Memory B cell (primary cell): ENCODE data around the gene OXNAD1.
A peak's percentile ranks its signal among the peaks of the same experiment; 100 is the strongest.
"Not testable (repeated sequence)": the region's sequence is repeated elsewhere in the genome, so short reads cannot be mapped to it uniquely, and the experiment has no call there.

ENCODE experiments used
- ATAC-seq: fragments of 150-1000 bp; cut with Tn5 transposase; 2 replicates; pipeline ENCODE4 v1.10.0; 2021; ENCODE audit warnings: low read depth, mild to moderate bottlenecking, moderate library complexity
- DNase-seq, 2 donors: peaks; one replicate each; pipeline ENCODE4 v3.0.0; 2022; ENCODE audit warnings: low spot score in 2 of 2
- H3K27ac Mint-ChIP-seq: one replicate; pipeline ENCODE4 v1.8.0; 2022; ENCODE audit warnings: mild to moderate bottlenecking, moderate library complexity, mixed read lengths
- H3K27me3 Mint-ChIP-seq: one replicate; pipeline ENCODE4 v1.8.0; 2022; ENCODE audit warnings: mixed read lengths
- H3K36me3 Mint-ChIP-seq: one replicate; pipeline ENCODE4 v1.8.0; 2022; ENCODE audit warnings: mild to moderate bottlenecking, mixed read lengths
- H3K4me1 Mint-ChIP-seq: one replicate; pipeline ENCODE4 v1.8.0; 2022; ENCODE audit warnings: mixed read lengths
- H3K4me3 Mint-ChIP-seq: one replicate; pipeline ENCODE4 v1.8.0; 2022; ENCODE audit warnings: mild to moderate bottlenecking, moderate library complexity, mixed read lengths
- H3K9me3 Mint-ChIP-seq: one replicate; pipeline ENCODE4 v1.8.0; 2022; ENCODE audit warnings: mixed read lengths

Gene OXNAD1

GRCh38 chr3:16310486-16310885 lies 45.5 kb downstream of the OXNAD1 start:
- H3K36me3 Mint-ChIP-seq, result peaks cover 19% of the 10 kb centered on the region
- not testable (repeated sequence) for H3K9me3 Mint-ChIP-seq

GRCh38 chr3:16311960-16312451 lies 47.0 kb downstream of the OXNAD1 start:
- Mint-ChIP-seq H3K9me3 (no peaks in the 10 kb centered on the region), H3K27me3 (no peaks in the 10 kb centered on the region), H3K4me1 (peaks cover 11% of the 10 kb centered on the region), H3K36me3 (peaks cover 20% of the 10 kb centered on the region), H3K27ac (peak overlapping the region; percentile 43), H3K4me3 (no peak overlapping the region)
- DNase-seq (peak in 1 of 2 donors; percentile 13), ATAC-seq (peak; percentile 73)

More at GRCh38 chr3:16310486-16310885, 45.5 kb downstream of the OXNAD1 start:
- H3K27ac Mint-ChIP-seq, H3K27me3 Mint-ChIP-seq, H3K4me3 Mint-ChIP-seq, DNase-seq, ATAC-seq: not testable (repeated sequence)
- peaks cover 11% of the 10 kb centered on the region for H3K4me1 Mint-ChIP-seq

GRCh38 chr3:16313886-16314645 lies 49.1 kb downstream of the OXNAD1 start:
- Mint-ChIP-seq H3K4me1 (peaks cover 11% of the 10 kb centered on the region), H3K9me3 (no peaks in the 10 kb centered on the region), H3K27ac (no peak overlapping the region), H3K4me3 (no peak overlapping the region), H3K27me3 (no peaks in the 10 kb centered on the region), H3K36me3 (peaks cover 14% of the 10 kb centered on the region)
- no peak for ATAC-seq
- DNase-seq, result no peak

- ATAC-seq (no peak), DNase-seq (no peak)
- Mint-ChIP-seq H3K27ac (no peak overlapping the region), H3K4me3 (no peak overlapping the region), H3K4me1 (peaks cover 11% of the 10 kb centered on the region), H3K9me3 (no peaks in the 10 kb centered on the region), H3K36me3 (peaks cover 19% of the 10 kb centered on the region), H3K27me3 (no peaks in the 10 kb centered on the region)
Observed at GRCh38 chr3:16315623-16316022, 50.6 kb downstream of the OXNAD1 start.

DNA sequence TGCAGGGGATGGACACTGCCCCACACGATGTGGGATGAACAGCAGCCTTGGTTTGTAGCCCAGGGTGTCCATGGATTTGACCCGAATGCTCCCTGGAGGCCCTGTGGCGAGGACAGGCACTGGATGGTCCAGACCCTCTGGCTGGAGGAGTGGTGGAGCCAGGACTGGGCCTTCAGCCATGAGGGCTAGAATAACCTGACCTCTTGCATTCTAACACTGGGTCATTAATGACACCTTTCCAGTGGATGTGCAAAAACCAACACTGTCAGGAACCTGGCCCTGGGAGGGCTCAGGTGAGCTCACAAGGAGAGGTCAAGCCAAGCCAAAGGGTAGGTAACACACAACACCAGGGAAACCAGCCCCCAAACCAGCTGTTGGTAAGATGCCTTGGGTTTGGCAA lies 51.4 kb downstream of the OXNAD1 start:
- Mint-ChIP-seq H3K4me1 (peaks cover 11% of the 10 kb centered on the region), H3K27me3 (no peaks in the 10 kb centered on the region), H3K27ac (no peak overlapping the region), H3K9me3 (no peaks in the 10 kb centered on the region), H3K4me3 (no peak overlapping the region), H3K36me3 (peaks cover 23% of the 10 kb centered on the region)
- ATAC-seq (no peak), DNase-seq (no peak)

DNA sequence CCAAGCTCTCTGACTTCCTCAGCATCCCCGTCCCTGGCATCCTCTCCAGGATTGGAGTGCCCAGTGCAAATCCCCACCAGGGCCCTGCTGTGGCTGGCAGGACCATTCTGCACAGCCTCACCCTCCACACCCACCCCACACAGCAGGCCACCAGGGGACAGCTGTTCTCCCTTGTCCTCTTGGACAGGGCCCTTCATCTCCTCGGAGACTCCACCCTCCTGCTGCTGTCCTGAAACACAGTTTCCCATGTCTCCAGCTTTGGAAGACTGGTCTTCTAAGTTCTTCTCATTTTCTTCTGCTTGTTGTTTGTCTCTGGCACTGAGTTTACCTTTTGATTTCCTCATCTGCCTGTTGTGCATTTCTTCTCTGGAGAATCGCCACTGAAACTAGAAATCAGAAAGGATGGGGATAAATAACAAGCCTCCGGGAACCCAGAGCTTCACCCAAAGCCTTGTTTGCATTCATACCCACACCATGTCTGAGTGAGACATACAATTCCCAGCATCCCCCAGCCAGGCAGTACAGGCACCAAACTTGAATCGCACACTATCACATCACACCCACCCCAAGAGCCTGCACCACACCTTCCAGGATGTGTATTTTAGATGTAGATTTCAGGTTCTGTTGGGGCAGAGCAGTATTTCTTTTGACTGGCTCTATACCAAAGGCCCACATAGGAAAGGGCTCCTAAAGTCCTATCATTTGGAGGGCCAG lies 52.0 kb downstream of the OXNAD1 start:
- no peak overlapping the region for H3K27ac Mint-ChIP-seq
- DNase-seq (no peak), ATAC-seq (no peak)
- peaks cover 5% of the 10 kb centered on the region for H3K4me1 Mint-ChIP-seq
- H3K27me3 Mint-ChIP-seq, result no peaks in the 10 kb centered on the region
- H3K9me3 Mint-ChIP-seq, result no peaks in the 10 kb centered on the region
- H3K36me3 Mint-ChIP-seq, result peaks cover 23% of the 10 kb centered on the region
- no peak overlapping the region for H3K4me3 Mint-ChIP-seq

- Mint-ChIP-seq H3K9me3 (no peaks in the 10 kb centered on the region), H3K4me3 (no peak overlapping the region), H3K27ac (no peak overlapping the region), H3K4me1 (no peaks in the 10 kb centered on the region), H3K36me3 (peaks cover 25% of the 10 kb centered on the region), H3K27me3 (no peaks in the 10 kb centered on the region)
- ATAC-seq, result no peak
- no peak for DNase-seq
Observed at GRCh38 chr3:16317561-16317945, 52.5 kb downstream of the OXNAD1 start.

DNA sequence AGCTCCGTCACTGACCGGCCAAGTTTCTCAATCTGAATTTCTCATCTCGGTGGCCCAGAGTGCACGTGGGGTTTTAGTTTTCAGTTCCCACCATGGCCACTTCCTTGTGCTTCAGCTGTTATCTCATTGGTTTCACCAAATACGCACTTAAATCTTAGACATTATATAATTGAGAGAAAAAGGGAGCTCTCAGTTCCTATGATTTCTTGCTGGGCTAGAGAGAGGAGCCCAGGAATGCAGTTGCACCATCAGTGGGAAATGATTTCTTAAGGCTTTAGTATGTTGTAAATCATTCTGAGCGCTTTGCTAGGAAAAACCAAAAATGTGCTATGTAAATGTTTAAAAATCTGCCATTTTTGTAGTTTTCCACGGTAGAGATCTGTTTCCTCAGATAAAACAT lies 53.2 kb downstream of the OXNAD1 start:
- Mint-ChIP-seq H3K27ac (no peak overlapping the region), H3K36me3 (peaks cover 25% of the 10 kb centered on the region), H3K4me1 (no peaks in the 10 kb centered on the region), H3K27me3 (no peaks in the 10 kb centered on the region), H3K4me3 (no peak overlapping the region), H3K9me3 (no peaks in the 10 kb centered on the region)
- no peak for ATAC-seq
- no peak for DNase-seq

GRCh38 chr3:16319307-16319706 lies 54.3 kb downstream of the OXNAD1 start:
- H3K4me1 Mint-ChIP-seq, result no peaks in the 10 kb centered on the region
- no peak overlapping the region for H3K27ac Mint-ChIP-seq
- H3K36me3 Mint-ChIP-seq, result peaks cover 24% of the 10 kb centered on the region
- H3K27me3 Mint-ChIP-seq, result no peaks in the 10 kb centered on the region
- no peak for DNase-seq
- no peak overlapping the region for H3K4me3 Mint-ChIP-seq
- ATAC-seq, result no peak
- H3K9me3 Mint-ChIP-seq, result no peaks in the 10 kb centered on the region

GRCh38 chr3:16319723-16320122 lies 54.7 kb downstream of the OXNAD1 start:
- Mint-ChIP-seq H3K4me1 (no peaks in the 10 kb centered on the region), H3K36me3 (peaks cover 25% of the 10 kb centered on the region), H3K9me3 (no peaks in the 10 kb centered on the region), H3K27ac (no peak overlapping the region), H3K27me3 (no peaks in the 10 kb centered on the region), H3K4me3 (no peak overlapping the region)
- ATAC-seq (no peak), DNase-seq (no peak)

GRCh38 chr3:16320711-16321110 lies 55.7 kb downstream of the OXNAD1 start:
- DNase-seq, result no peak
- no peaks in the 10 kb centered on the region for H3K27me3 Mint-ChIP-seq
- H3K36me3 Mint-ChIP-seq, result peaks cover 25% of the 10 kb centered on the region
- no peak overlapping the region for H3K27ac Mint-ChIP-seq
- H3K4me3 Mint-ChIP-seq, result no peak overlapping the region
- H3K4me1 Mint-ChIP-seq, result no peaks in the 10 kb centered on the region
- no peaks in the 10 kb centered on the region for H3K9me3 Mint-ChIP-seq
- ATAC-seq, result no peak

DNA sequence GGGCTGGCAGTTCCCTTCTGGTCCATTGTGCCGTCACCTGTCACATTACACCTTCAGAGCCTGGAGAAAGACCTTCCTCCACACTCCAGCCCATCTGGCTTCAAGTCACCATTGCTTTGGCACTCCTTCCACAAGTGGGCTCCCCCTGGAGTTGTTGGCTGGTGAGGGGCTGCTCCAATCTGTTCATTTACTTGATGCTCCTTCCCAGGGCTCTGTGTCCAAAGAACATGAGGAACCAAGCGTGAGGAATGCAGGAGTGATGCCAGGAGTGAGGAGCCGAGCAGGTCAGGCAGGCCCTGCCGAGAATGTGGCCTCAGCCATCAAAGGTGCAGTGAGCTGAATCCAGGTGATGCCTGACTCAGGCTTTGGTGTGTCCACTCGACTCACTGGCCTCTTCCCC lies 57.2 kb downstream of the OXNAD1 start:
- Mint-ChIP-seq H3K27ac (no peak overlapping the region), H3K4me1 (no peaks in the 10 kb centered on the region), H3K9me3 (no peaks in the 10 kb centered on the region), H3K36me3 (peaks cover 16% of the 10 kb centered on the region), H3K27me3 (no peaks in the 10 kb centered on the region), H3K4me3 (no peak overlapping the region)
- DNase-seq, result no peak
- no peak for ATAC-seq

DNA sequence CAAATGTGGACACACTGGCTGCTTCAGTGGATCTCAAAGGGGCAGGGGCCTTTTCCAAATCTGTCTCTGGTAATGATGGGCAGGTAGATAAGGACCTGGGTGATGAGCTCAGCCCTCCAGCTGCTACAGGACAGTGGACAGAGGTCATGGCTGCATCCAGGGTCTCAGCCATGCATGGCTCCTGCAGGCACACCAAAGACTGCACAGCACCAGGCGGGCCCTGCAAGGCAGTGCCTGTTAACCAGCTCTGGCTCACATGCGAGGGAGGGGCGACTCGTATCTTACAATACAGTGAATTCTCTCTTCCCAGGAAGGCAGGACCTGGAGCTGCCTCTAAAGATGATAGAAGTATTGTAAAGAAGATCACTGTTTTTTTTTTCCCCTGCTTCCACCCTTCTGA lies 58.7 kb downstream of the OXNAD1 start:
- no peak for ATAC-seq
- DNase-seq, result no peak
- no peaks in the 10 kb centered on the region for H3K9me3 Mint-ChIP-seq
- H3K27ac Mint-ChIP-seq, result no peak overlapping the region
- H3K36me3 Mint-ChIP-seq, result peaks cover 19% of the 10 kb centered on the region
- H3K4me1 Mint-ChIP-seq, result no peaks in the 10 kb centered on the region
- H3K27me3 Mint-ChIP-seq, result no peaks in the 10 kb centered on the region
- no peak overlapping the region for H3K4me3 Mint-ChIP-seq

- no peaks in the 10 kb centered on the region for H3K27me3 Mint-ChIP-seq
- no peaks in the 10 kb centered on the region for H3K4me1 Mint-ChIP-seq
- ATAC-seq (no peak), DNase-seq (no peak)
- H3K4me3 Mint-ChIP-seq, result no peak overlapping the region
- H3K9me3 Mint-ChIP-seq, result no peaks in the 10 kb centered on the region
- peaks cover 21% of the 10 kb centered on the region for H3K36me3 Mint-ChIP-seq
- H3K27ac Mint-ChIP-seq, result no peak overlapping the region
Observed at GRCh38 chr3:16325850-16326249, 60.8 kb downstream of the OXNAD1 start.
